Measurements from ENCODE around the gene CHRNB4. TPM values are rescaled to one million over a fixed set of nuclear protein-coding genes. Genes with fewer than 3 reads are reported as not detected.
A peak's percentile ranks its signal among the peaks of the same experiment; 100 is the strongest.

The CHRNB4 gene
- total and polyA plus RNA-seq, 5 donors from 2014 or later, result not detected

DNA sequence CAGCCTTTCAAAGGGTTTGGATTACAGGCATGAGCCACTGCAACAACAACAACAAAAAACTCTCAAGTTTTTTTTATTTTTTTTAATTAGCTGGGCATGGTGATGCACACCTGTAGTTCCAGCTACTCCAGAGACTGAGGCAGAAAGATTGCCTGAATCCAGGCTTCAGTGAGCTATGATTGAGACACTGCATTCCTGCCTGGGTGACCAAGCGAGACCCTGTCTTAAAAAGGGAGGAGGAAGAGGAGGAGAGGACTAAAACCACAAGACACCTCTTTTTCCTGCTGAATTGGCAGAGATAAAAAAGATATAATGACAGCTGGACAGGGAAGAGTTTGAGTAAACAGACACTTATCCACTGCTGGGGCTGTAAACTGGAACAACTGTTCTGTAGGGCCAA lies 22.7 kb upstream of the CHRNB4 start:
- ATAC-seq (ENCODE audit: low read depth in 2 of 2), result no peak

DNA sequence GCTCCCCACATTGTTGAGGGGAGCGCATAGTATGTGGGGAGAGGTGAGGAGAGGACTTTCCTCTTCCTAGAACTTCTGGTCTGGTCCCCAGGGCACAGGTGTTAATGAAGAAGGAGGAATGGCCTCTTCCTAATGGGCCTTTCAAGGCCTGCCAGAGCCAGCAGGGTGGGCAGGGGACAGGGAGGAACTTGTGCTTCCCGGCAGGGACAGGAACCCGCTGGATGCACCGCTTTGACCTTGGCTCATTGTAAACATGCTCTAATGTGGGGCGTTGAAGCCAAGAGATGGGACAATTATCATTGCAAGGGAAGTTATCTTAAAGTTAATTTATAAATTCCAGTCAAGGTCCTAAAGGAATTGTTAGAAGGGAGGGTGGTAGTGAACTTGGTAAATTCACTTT lies 21.0 kb upstream of the CHRNB4 start:
- Mint-ChIP-seq H3K36me3 (no peaks in the 10 kb centered on the region), H3K27ac (no peak overlapping the region), H3K4me3 (no peak overlapping the region), H3K9me3 (no peaks in the 10 kb centered on the region), H3K27me3 (peaks cover 24% of the 10 kb centered on the region), H3K4me1 (no peaks in the 10 kb centered on the region)
- no peak overlapping the region for H3K4me3 ChIP-seq (ENCODE audit: low read depth, low read length)
- ATAC-seq (ENCODE audit: low read depth in 2 of 2), result no peak
- H3K36me3 ChIP-seq (ENCODE audit: control insufficient read depth, insufficient read depth, low read length), result no peaks in the 10 kb centered on the region
- no peaks in the 10 kb centered on the region for H3K27me3 ChIP-seq (ENCODE audit: control insufficient read depth, insufficient read depth, low read length)
- no peak for DNase-seq
- no peak overlapping the region for H3K27ac ChIP-seq (ENCODE audit: insufficient read depth, low read length, poor library complexity, severe bottlenecking)
- H3K9me3 ChIP-seq (ENCODE audit: control insufficient read depth in 2 of 2, low read length in 2 of 2), result no peaks in the 10 kb centered on the region
- H3K4me1 ChIP-seq (ENCODE audit: control insufficient read depth, insufficient read depth, low read length, poor library complexity, severe bottlenecking), result no peaks in the 10 kb centered on the region

More for the DNA sequence above, 22.7 kb upstream of the CHRNB4 start:
- Mint-ChIP-seq H3K27me3 (peaks cover 20% of the 10 kb centered on the region), H3K36me3 (no peaks in the 10 kb centered on the region), H3K4me3 (no peak overlapping the region), H3K27ac (no peak overlapping the region), H3K4me1 (no peaks in the 10 kb centered on the region), H3K9me3 (no peaks in the 10 kb centered on the region)
- Histone ChIP-seq H3K9me3 (ENCODE audit: control insufficient read depth in 2 of 2, low read length in 2 of 2) (no peaks in the 10 kb centered on the region), H3K27me3 (ENCODE audit: control insufficient read depth, insufficient read depth, low read length) (no peaks in the 10 kb centered on the region), H3K4me3 (ENCODE audit: low read depth, low read length) (no peak overlapping the region), H3K4me1 (ENCODE audit: control insufficient read depth, insufficient read depth, low read length, poor library complexity, severe bottlenecking) (no peaks in the 10 kb centered on the region), H3K36me3 (ENCODE audit: control insufficient read depth, insufficient read depth, low read length) (no peaks in the 10 kb centered on the region), H3K27ac (ENCODE audit: insufficient read depth, low read length, poor library complexity, severe bottlenecking) (no peak overlapping the region)
- DNase-seq, result no peak

DNA sequence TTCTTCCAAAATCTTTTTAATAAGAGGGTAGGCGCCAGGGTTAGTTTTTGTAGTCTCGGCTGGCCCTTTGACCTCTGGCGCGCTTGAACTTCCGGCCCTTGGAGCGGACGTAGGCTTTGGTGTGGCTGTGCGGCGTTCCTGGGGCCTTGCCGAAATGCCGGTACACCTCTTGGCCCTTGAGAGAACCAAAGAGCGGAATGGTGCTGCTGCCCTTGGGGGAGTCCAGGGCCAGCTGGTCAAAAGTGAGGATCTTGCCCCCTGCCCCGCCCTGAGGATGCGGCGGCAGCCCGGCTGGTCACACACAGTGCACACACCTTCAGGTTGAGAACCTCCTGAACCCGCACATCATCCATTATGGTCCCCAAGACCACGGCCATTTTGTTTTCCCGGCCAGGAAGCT lies 20.0 kb upstream of the CHRNB4 start:
- Mint-ChIP-seq H3K27me3 (peaks cover 29% of the 10 kb centered on the region), H3K4me1 (no peaks in the 10 kb centered on the region), H3K36me3 (no peaks in the 10 kb centered on the region), H3K9me3 (no peaks in the 10 kb centered on the region), H3K4me3 (no peak overlapping the region), H3K27ac (no peak overlapping the region)
- H3K4me3 ChIP-seq (ENCODE audit: low read depth, low read length), result no peak overlapping the region
- H3K27me3 ChIP-seq (ENCODE audit: control insufficient read depth, insufficient read depth, low read length), result no peaks in the 10 kb centered on the region
- H3K27ac ChIP-seq (ENCODE audit: insufficient read depth, low read length, poor library complexity, severe bottlenecking), result no peak overlapping the region
- H3K36me3 ChIP-seq (ENCODE audit: control insufficient read depth, insufficient read depth, low read length), result no peaks in the 10 kb centered on the region
- ATAC-seq (ENCODE audit: low read depth in 2 of 2), result no peak
- no peak for DNase-seq
- no peaks in the 10 kb centered on the region for H3K4me1 ChIP-seq (ENCODE audit: control insufficient read depth, insufficient read depth, low read length, poor library complexity, severe bottlenecking)
- no peaks in the 10 kb centered on the region for H3K9me3 ChIP-seq (ENCODE audit: control insufficient read depth in 2 of 2, low read length in 2 of 2)

DNA sequence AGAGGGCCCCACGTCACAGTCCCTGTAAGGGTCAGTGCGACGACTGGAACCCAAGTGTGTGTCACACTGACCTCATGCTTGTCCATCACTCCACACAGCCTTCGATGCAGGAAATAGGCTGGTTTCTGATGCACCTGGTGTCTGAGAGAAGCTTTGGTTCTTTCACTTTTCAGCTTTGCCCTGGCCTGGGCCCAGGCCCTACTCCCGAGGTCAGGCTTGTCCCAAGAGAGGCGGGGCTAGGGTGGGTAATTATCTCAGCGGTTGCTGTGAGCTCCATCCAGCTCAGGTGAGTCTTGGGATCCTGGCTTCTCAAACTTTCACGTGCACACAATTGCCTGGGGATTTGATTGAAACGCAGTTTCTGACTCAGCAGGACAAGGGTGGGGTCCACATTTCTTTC lies 19.6 kb upstream of the CHRNB4 start:
- Mint-ChIP-seq H3K36me3 (no peaks in the 10 kb centered on the region), H3K27me3 (peaks cover 29% of the 10 kb centered on the region), H3K4me1 (no peaks in the 10 kb centered on the region), H3K9me3 (no peaks in the 10 kb centered on the region), H3K4me3 (no peak overlapping the region), H3K27ac (no peak overlapping the region)
- Histone ChIP-seq H3K9me3 (ENCODE audit: control insufficient read depth in 2 of 2, low read length in 2 of 2) (no peaks in the 10 kb centered on the region), H3K27me3 (ENCODE audit: control insufficient read depth, insufficient read depth, low read length) (no peaks in the 10 kb centered on the region), H3K27ac (ENCODE audit: insufficient read depth, low read length, poor library complexity, severe bottlenecking) (no peak overlapping the region), H3K36me3 (ENCODE audit: control insufficient read depth, insufficient read depth, low read length) (no peaks in the 10 kb centered on the region), H3K4me1 (ENCODE audit: control insufficient read depth, insufficient read depth, low read length, poor library complexity, severe bottlenecking) (no peaks in the 10 kb centered on the region), H3K4me3 (ENCODE audit: low read depth, low read length) (no peak overlapping the region)
- no peak for DNase-seq
- no peak for ATAC-seq (ENCODE audit: low read depth in 2 of 2)

DNA sequence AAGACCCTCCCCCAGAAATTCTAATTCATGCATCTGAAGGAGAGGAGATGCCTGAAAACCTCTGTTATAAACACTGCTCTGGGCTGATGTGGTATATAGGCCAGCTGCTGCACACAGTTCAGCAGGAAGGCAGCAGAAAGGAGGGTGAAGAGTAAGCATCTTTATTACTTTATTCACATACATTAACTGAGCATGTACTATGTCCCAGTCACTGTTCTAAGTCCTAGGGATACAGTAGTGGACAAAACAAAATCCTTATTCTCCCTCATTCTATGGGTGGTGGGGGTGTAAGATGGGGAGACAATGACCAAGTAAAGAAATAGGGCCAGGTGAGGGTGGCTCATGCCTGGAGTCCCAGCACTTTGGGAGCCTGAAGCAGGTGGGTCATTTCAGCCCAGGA lies 17.8 kb upstream of the CHRNB4 start:
- H3K4me3 ChIP-seq (ENCODE audit: low read depth, low read length), result no peak overlapping the region
- DNase-seq (no peak), ATAC-seq (ENCODE audit: low read depth in 2 of 2) (no peak)
- peaks cover 23% of the 10 kb centered on the region for H3K27me3 Mint-ChIP-seq
- peak overlapping the region in 1 of 3 donors; percentile 15 for H3K27ac Mint-ChIP-seq
- H3K4me1 ChIP-seq (ENCODE audit: control insufficient read depth, insufficient read depth, low read length, poor library complexity, severe bottlenecking), result no peaks in the 10 kb centered on the region
- no peak overlapping the region for H3K27ac ChIP-seq (ENCODE audit: insufficient read depth, low read length, poor library complexity, severe bottlenecking)
- H3K36me3 Mint-ChIP-seq, result no peaks in the 10 kb centered on the region
- H3K27me3 ChIP-seq (ENCODE audit: control insufficient read depth, insufficient read depth, low read length), result no peaks in the 10 kb centered on the region
- no peaks in the 10 kb centered on the region for H3K36me3 ChIP-seq (ENCODE audit: control insufficient read depth, insufficient read depth, low read length)
- H3K4me1 Mint-ChIP-seq, result no peaks in the 10 kb centered on the region
- H3K9me3 Mint-ChIP-seq, result no peaks in the 10 kb centered on the region
- H3K9me3 ChIP-seq (ENCODE audit: control insufficient read depth in 2 of 2, low read length in 2 of 2), result no peaks in the 10 kb centered on the region
- H3K4me3 Mint-ChIP-seq, result no peak overlapping the region

DNA sequence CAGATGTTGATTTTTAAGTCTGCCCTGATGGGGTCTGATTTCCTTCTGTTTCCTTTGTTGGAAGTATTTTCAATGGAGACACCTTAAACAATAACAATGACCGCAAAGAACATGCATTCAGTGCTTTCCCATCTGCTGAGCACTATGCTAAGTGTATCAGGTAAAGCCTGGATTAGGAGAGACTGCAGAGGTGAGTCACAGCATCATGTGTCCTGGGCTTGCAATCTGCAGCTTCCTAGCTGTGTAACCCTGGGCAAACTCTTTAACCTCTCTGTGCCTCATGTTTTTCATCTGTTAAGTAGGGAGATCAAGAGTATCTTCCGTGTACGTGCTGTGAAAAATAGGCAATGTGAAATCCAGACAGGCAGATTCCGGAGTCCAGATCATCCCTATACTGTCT lies 13.3 kb upstream of the CHRNB4 start:
- H3K27me3 ChIP-seq (ENCODE audit: control insufficient read depth, insufficient read depth, low read length), result no peaks in the 10 kb centered on the region
- no peak overlapping the region for H3K27ac ChIP-seq (ENCODE audit: insufficient read depth, low read length, poor library complexity, severe bottlenecking)
- H3K9me3 Mint-ChIP-seq, result no peaks in the 10 kb centered on the region
- H3K4me3 Mint-ChIP-seq, result no peak overlapping the region
- no peaks in the 10 kb centered on the region for H3K9me3 ChIP-seq (ENCODE audit: control insufficient read depth in 2 of 2, low read length in 2 of 2)
- no peaks in the 10 kb centered on the region for H3K36me3 ChIP-seq (ENCODE audit: control insufficient read depth, insufficient read depth, low read length)
- H3K4me1 Mint-ChIP-seq, result no peaks in the 10 kb centered on the region
- peaks cover 18% of the 10 kb centered on the region for H3K27me3 Mint-ChIP-seq
- no peak overlapping the region for H3K4me3 ChIP-seq (ENCODE audit: low read depth, low read length)
- H3K4me1 ChIP-seq (ENCODE audit: control insufficient read depth, insufficient read depth, low read length, poor library complexity, severe bottlenecking), result no peaks in the 10 kb centered on the region
- no peaks in the 10 kb centered on the region for H3K36me3 Mint-ChIP-seq
- DNase-seq (no peak), ATAC-seq (ENCODE audit: low read depth in 2 of 2) (no peak)
- no peak overlapping the region for H3K27ac Mint-ChIP-seq

DNA sequence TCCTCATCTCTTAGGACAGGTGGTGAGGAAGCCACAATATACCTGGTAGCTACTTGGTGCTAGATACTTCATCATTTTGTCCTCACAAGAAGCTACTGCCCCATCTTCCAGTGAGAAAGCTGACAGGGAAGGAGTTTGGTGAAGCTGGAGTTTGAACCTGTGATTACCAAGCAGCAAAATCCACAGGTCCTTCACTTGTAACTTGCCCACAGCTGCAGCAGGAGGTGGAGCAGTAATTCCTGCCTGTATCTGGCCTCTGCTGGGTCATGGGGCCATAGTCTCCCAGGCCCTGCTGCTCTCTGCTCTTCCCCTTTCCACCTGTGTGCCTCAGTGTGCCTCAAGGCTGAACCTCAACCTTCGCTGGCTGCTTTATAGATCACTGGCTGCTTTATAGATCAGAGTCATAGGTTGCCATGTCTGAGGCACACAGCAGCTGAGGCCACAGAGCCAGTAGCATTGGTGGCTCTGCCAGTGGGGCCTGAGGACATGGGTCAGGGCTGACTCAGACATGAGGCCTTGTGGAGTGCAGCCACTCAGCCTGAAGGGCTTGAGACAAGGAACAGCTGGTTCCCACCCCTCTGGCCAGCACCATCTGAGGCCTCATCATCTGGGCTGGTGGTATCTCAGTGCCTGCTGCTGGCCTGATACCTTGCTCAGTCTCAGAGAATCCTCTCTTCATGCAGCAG lies 11.1 kb upstream of the CHRNB4 start:
- Histone ChIP-seq H3K4me3 (ENCODE audit: low read depth, low read length) (no peak overlapping the region), H3K27me3 (ENCODE audit: control insufficient read depth, insufficient read depth, low read length) (no peaks in the 10 kb centered on the region), H3K27ac (ENCODE audit: insufficient read depth, low read length, poor library complexity, severe bottlenecking) (no peak overlapping the region), H3K9me3 (ENCODE audit: control insufficient read depth in 2 of 2, low read length in 2 of 2) (no peaks in the 10 kb centered on the region), H3K4me1 (ENCODE audit: control insufficient read depth, insufficient read depth, low read length, poor library complexity, severe bottlenecking) (no peaks in the 10 kb centered on the region), H3K36me3 (ENCODE audit: control insufficient read depth, insufficient read depth, low read length) (no peaks in the 10 kb centered on the region)
- Mint-ChIP-seq H3K4me3 (no peak overlapping the region), H3K36me3 (no peaks in the 10 kb centered on the region), H3K27me3 (peaks cover 10% of the 10 kb centered on the region), H3K9me3 (no peaks in the 10 kb centered on the region), H3K4me1 (no peaks in the 10 kb centered on the region), H3K27ac (no peak overlapping the region)
- ATAC-seq (ENCODE audit: low read depth in 2 of 2), result no peak
- DNase-seq, result no peak

DNA sequence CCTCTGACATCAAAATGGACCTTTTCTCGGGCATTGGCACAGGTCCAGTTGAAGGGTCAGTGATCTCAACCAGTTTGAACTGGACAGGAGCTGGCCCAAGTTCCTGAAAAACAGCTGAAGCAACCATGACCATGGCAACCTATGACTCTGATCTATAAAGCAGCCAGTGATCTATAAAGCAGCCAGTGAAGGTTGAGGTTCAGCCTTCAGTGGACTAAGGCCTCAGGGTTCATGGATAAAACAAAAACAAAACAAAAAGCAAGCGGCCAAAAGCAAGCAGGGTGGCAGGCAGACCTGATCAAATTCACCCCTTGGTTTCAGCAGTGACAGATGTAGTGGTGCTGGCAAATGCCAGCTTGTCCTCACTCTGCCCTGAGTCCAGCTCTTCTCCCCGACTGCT lies 10.0 kb upstream of the CHRNB4 start:
- Histone ChIP-seq H3K9me3 (ENCODE audit: control insufficient read depth in 2 of 2, low read length in 2 of 2) (no peaks in the 10 kb centered on the region), H3K4me3 (ENCODE audit: low read depth, low read length) (no peak overlapping the region), H3K27me3 (ENCODE audit: control insufficient read depth, insufficient read depth, low read length) (no peaks in the 10 kb centered on the region), H3K36me3 (ENCODE audit: control insufficient read depth, insufficient read depth, low read length) (no peaks in the 10 kb centered on the region), H3K4me1 (ENCODE audit: control insufficient read depth, insufficient read depth, low read length, poor library complexity, severe bottlenecking) (no peaks in the 10 kb centered on the region), H3K27ac (ENCODE audit: insufficient read depth, low read length, poor library complexity, severe bottlenecking) (no peak overlapping the region)
- DNase-seq (no peak), ATAC-seq (ENCODE audit: low read depth in 2 of 2) (no peak)
- H3K36me3 Mint-ChIP-seq, result no peaks in the 10 kb centered on the region
- H3K9me3 Mint-ChIP-seq, result no peaks in the 10 kb centered on the region
- H3K4me3 Mint-ChIP-seq, result no peak overlapping the region
- no peaks in the 10 kb centered on the region for H3K4me1 Mint-ChIP-seq
- no peak overlapping the region for H3K27ac Mint-ChIP-seq
- peaks cover 5% of the 10 kb centered on the region for H3K27me3 Mint-ChIP-seq
